Cardiac muscle cell (in vitro differentiated cells and primary cell): Measurements from ENCODE around the gene BORCS5. TPM values are rescaled to one million over a fixed set of nuclear protein-coding genes. Genes with fewer than 3 reads are reported as not detected.
A peak's percentile ranks its signal among the peaks of the same experiment; 100 is the strongest.

Experiments used
- DNase-seq, 2 donors: peaks; one replicate each; pipeline versions ENCODE4 v3.0.0 to v3.0.0-alpha.2; 2010 to 2017; ENCODE audit warnings: low read depth in 1 of 2, low spot score in 1 of 2
- H3K27ac ChIP-seq: fragments of 200-600 bp; sonication (generic); 2 replicates; pipeline ENCODE4 v1.5.1; 2016
- H3K27me3 ChIP-seq: fragments of 200-600 bp; sonication (generic); 2 replicates; pipeline ENCODE4 v1.6.0; 2016; ENCODE audit warnings: control low read depth
- H3K36me3 ChIP-seq: fragments of 200-600 bp; sonication (generic); 2 replicates; pipeline ENCODE4 v1.5.1; 2016; ENCODE audit warnings: control low read depth
- H3K4me1 ChIP-seq: fragments of 200-600 bp; sonication (generic); 2 replicates; pipeline ENCODE4 v1.8.1; 2017; ENCODE audit warnings: low read depth, mild to moderate bottlenecking, mixed run types
- H3K4me3 ChIP-seq: fragments of 200-600 bp; sonication (generic); 2 replicates; pipeline ENCODE4 v1.5.1; 2016; ENCODE audit warnings: mild to moderate bottlenecking
- H3K9me3 ChIP-seq: fragments of 200-600 bp; sonication (generic); 2 replicates; pipeline ENCODE4 v1.5.1; 2017; ENCODE audit warnings: low read depth, mild to moderate bottlenecking, control low read depth
- polyA plus RNA-seq: library from polyadenylated mRNA; unstranded; fragments of >200 nt; fragmentation: Nextera tagmentation; extraction: Ambion mirVana; gene quantifications from 2 replicates; pipeline ENCODE4 v1.2.1, GENCODE V29; 2016
- total RNA-seq: library from RNA; depleted of rRNA; stranded (reverse); fragments of >200 nt; gene quantifications from 2 replicates; pipeline ENCODE4 v1.2.3, GENCODE V29; 2016
- TF ChIP-seq, protein P1 (sequence below): IDR thresholded peaks from 2 replicates; pipeline ENCODE4 v1.5.1; 2012; ENCODE audit warnings: low read depth, mild to moderate bottlenecking, low read length

Gene BORCS5
- total and polyA plus RNA-seq, 2 experiments from 2014 or later: 9.2 to 17.3 TPM

DNA sequence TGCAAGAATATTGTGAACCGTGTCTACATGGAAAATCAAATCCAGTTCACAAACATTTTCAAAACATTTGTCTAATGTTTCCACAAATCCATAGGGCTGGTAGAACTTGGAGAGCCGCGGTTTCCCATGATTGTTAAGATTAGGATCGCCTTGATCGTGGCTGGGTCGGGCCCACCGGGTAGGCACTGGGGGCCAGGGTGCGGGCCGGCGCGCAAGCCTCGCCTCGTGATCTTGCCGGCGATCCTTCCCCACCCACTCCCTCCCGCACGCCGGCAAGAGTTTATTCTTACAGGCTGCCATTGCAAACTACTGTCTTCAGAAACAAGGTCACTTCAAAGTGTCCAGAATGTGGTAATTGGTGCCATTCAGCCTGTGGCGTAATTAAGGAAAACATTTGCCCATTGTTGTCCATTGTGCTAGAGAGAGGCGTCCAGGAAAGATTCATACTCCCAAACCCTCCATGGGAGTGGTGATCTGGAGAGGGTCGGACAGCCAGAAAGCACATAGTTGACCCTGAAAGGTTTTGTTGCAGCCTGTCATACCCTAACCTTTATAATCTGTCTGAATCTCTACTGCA is 95.5 kb downstream of the BORCS5 start:
- Histone ChIP-seq H3K36me3 (no peaks in the 10 kb centered on the region), H3K27ac (no peak overlapping the region), H3K27me3 (no peaks in the 10 kb centered on the region), H3K9me3 (no peaks in the 10 kb centered on the region), H3K4me3 (no peak overlapping the region), H3K4me1 (no peaks in the 10 kb centered on the region)
- DNase-seq: no peak
- TF ChIP-seq, protein P1, sequence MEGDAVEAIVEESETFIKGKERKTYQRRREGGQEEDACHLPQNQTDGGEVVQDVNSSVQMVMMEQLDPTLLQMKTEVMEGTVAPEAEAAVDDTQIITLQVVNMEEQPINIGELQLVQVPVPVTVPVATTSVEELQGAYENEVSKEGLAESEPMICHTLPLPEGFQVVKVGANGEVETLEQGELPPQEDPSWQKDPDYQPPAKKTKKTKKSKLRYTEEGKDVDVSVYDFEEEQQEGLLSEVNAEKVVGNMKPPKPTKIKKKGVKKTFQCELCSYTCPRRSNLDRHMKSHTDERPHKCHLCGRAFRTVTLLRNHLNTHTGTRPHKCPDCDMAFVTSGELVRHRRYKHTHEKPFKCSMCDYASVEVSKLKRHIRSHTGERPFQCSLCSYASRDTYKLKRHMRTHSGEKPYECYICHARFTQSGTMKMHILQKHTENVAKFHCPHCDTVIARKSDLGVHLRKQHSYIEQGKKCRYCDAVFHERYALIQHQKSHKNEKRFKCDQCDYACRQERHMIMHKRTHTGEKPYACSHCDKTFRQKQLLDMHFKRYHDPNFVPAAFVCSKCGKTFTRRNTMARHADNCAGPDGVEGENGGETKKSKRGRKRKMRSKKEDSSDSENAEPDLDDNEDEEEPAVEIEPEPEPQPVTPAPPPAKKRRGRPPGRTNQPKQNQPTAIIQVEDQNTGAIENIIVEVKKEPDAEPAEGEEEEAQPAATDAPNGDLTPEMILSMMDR: no peak

DNA sequence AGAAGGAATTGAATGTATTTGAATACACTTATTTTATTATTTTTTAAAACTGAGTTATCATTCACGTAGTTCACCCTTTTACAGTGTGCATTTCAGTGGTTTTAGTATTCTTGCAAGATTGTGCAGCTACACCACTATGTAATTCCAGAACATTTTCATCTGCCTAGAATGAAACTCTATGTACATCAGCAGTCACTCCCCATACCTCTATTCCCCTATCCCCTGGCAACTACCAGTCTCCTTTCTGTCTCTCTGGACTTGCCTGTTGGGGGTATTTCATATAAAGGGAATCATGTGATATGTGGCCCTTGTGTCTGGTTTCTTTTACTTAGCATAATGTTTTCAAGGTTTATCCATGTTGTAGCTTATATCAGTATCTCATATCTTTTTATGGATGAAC is 96.8 kb downstream of the BORCS5 start:
- TF ChIP-seq, protein P1: no peak
- H3K27ac ChIP-seq: no peak overlapping the region
- no peaks in the 10 kb centered on the region for H3K36me3 ChIP-seq
- H3K9me3 ChIP-seq: no peaks in the 10 kb centered on the region
- no peaks in the 10 kb centered on the region for H3K27me3 ChIP-seq
- no peak for DNase-seq
- no peaks in the 10 kb centered on the region for H3K4me1 ChIP-seq
- no peak overlapping the region for H3K4me3 ChIP-seq

DNA sequence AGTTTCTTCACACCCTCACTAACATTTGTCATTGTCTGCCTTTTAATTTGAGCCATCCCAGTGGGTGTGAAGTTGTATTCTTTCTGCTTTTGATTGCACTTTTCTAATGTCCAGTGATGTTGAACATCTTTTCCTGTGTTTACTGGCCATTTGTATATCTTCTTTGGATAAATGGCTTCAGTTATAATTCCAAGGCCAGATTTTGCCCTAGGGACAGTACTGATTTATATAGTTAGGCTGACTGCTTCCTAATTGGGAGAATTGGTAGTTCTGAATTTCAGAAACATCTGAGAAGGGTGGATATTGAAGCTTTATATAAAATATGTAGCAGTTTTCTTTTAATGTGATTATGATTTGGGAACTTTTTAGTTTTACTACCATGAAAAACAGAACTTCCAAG is 97.4 kb downstream of the BORCS5 start:
- H3K27me3 ChIP-seq: no peaks in the 10 kb centered on the region
- no peak for DNase-seq
- no peak overlapping the region for H3K27ac ChIP-seq
- TF ChIP-seq, protein P1: no peak
- H3K4me3 ChIP-seq: no peak overlapping the region
- no peaks in the 10 kb centered on the region for H3K9me3 ChIP-seq
- H3K4me1 ChIP-seq: no peaks in the 10 kb centered on the region
- H3K36me3 ChIP-seq: no peaks in the 10 kb centered on the region

DNA sequence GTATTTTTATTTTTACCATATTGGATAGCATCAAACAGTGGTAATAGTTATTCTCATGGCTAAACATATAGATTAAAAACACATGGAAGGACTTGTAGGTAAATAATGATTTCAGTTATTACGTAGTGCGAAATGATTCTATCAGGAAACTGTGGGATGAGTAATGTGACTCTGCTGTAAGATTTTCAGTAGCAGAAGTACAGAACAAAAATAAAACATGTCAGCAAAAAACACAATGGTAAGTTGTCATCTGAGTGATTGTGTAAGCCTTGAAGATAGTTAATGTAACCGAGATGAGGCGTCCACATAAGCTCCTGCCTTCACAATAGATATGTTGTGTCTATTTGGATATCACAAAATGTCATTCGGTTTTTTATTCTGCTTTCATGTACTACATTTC is 99.8 kb downstream of the BORCS5 start:
- Histone ChIP-seq H3K36me3 (no peaks in the 10 kb centered on the region), H3K4me3 (no peak overlapping the region), H3K27me3 (no peaks in the 10 kb centered on the region), H3K9me3 (no peaks in the 10 kb centered on the region), H3K4me1 (no peaks in the 10 kb centered on the region), H3K27ac (no peak overlapping the region)
- TF ChIP-seq, protein P1: no peak
- peak in 1 of 2 donors; percentile 76 for DNase-seq

DNA sequence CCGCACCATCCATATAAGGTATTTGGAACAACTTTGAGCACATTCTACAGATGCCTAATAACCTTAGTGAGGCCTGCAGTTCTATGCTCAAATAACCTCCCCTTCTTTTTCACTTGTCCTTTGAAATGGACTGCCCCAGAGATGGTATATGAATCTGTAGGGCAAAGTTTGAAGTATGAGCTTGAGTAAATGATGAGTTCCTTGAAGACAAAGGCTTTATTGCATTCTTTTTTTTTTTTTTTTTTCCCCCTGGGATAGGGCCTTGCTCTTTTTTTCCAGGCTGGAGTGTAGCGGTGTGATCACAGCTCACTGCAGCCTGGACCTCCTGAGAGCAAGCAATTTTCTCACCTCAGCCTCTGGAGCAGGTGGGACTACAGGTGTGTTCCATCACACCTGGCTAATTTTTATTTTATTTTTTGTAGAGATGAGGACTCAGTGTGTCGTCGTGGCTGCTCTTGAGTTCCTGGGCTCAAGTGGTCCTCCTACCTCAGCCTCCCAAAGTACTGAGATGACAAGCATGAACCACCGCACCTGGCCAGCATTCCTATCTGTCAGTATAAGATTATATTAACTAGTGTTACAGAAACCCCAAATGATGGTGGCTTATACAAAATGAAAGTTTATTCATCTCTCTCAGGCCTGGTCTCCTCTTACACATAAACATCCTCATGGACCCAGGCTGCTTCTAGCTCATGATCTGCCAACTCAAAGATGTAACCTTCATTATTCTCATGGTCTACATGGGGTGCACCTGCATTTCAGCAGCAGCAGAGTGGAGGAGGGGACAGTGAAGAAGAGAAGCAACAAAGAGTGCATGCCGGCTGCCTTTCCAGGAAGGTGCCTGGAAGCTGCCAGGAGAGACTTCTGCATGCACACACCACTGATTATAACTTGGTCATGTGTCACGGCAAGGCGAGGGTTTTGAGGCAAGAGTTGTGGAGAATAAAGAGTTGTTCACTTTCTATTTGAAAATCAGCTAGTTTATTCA is 104.4 kb downstream of the BORCS5 start:
- no peak for DNase-seq
- TF ChIP-seq, protein P1: no peak
- Histone ChIP-seq H3K4me3 (no peak overlapping the region), H3K4me1 (no peaks in the 10 kb centered on the region), H3K36me3 (no peaks in the 10 kb centered on the region), H3K27ac (no peak overlapping the region), H3K27me3 (no peaks in the 10 kb centered on the region), H3K9me3 (no peaks in the 10 kb centered on the region)
